ENCODE measurements around the gene ACP2.
"Not testable (repeated sequence)": the region's sequence is repeated elsewhere in the genome, so short reads cannot be mapped to it uniquely, and the experiment has no call there.

The ACP2 gene

GRCh38 chr11:47239852-47240251, 8.8 kb downstream of the ACP2 start:
- no peak for DNase-seq

- DNase-seq, result no peak
These were observed 12.1 kb downstream of the ACP2 start for GRCh38 chr11:47236482-47236881.

- DNase-seq, result no peak
These were observed 13.5 kb downstream of the ACP2 start for GRCh38 chr11:47235163-47235562.

GRCh38 chr11:47234669-47235100, 13.9 kb downstream of the ACP2 start:
- no peak for DNase-seq

GRCh38 chr11:47233989-47234668, 14.5 kb downstream of the ACP2 start:
- DNase-seq, result no peak

GRCh38 chr11:47233051-47233450, 15.6 kb downstream of the ACP2 start:
- DNase-seq, result no peak

- DNase-seq, result no peak
These were observed 19.5 kb downstream of the ACP2 start for GRCh38 chr11:47229161-47229560.

GRCh38 chr11:47225552-47226400, 22.8 kb downstream of the ACP2 start:
- DNase-seq, result no peak

- no peak for DNase-seq
These were observed 25.9 kb downstream of the ACP2 start for GRCh38 chr11:47222696-47223095.

- no peak for DNase-seq
These were observed 28.2 kb downstream of the ACP2 start for GRCh38 chr11:47220401-47220821.

GRCh38 chr11:47216121-47216798, 32.4 kb downstream of the ACP2 start:
- peak; percentile 83 for DNase-seq

GRCh38 chr11:47215366-47215910, 33.2 kb downstream of the ACP2 start:
- DNase-seq, result no peak

GRCh38 chr11:47213950-47214565, 34.6 kb downstream of the ACP2 start:
- peak; percentile 91 for DNase-seq

- no peak for DNase-seq
These were observed 35.7 kb downstream of the ACP2 start for GRCh38 chr11:47212938-47213337.

- no peak for DNase-seq
These were observed 40.0 kb downstream of the ACP2 start for GRCh38 chr11:47208628-47209027.

- DNase-seq, result not testable (repeated sequence)
These were observed 40.5 kb downstream of the ACP2 start for GRCh38 chr11:47208008-47208552.

- DNase-seq, result no peak
These were observed 41.2 kb downstream of the ACP2 start for GRCh38 chr11:47207459-47207858.

GRCh38 chr11:47206577-47206976, 42.0 kb downstream of the ACP2 start:
- DNase-seq, result not testable (repeated sequence)

- DNase-seq, result no peak
These were observed 44.0 kb downstream of the ACP2 start for GRCh38 chr11:47204637-47204989.

- no peak for DNase-seq
These were observed 46.0 kb downstream of the ACP2 start for GRCh38 chr11:47202576-47202975.

- no peak for DNase-seq
These were observed 47.6 kb downstream of the ACP2 start for GRCh38 chr11:47201015-47201414.

- DNase-seq, result not testable (repeated sequence)
These were observed 50.5 kb downstream of the ACP2 start for GRCh38 chr11:47198161-47198560.

- DNase-seq, result no peak
These were observed 56.5 kb downstream of the ACP2 start for GRCh38 chr11:47192111-47192510.
